ENCODE measurements around the gene ASS1. TPM values are rescaled to one million over a fixed set of nuclear protein-coding genes. Genes with fewer than 3 reads are reported as not detected.
A peak's percentile ranks its signal among the peaks of the same experiment; 100 is the strongest.
"Not testable (repeated sequence)": the region's sequence is repeated elsewhere in the genome, so short reads cannot be mapped to it uniquely, and the experiment has no call there.

Gene ASS1
- total RNA-seq = 10 to 100 TPM; 58.0 to 58.4 TPM

- ATAC-seq (replicated peaks in 1 of 2) = peak; percentile 86 to 89
- peaks cover 2 to 6% of the 10 kb centered on the region in 2 donors for H3K9me3 Mint-ChIP-seq
These were observed at the start of gene ASS1 for GRCh38 chr9:130444565-130445221. Gene ASS1 (plus strand): TSS chr9:130444961. CDS start chr9:130452229, 7,268 bp downstream.

DNA sequence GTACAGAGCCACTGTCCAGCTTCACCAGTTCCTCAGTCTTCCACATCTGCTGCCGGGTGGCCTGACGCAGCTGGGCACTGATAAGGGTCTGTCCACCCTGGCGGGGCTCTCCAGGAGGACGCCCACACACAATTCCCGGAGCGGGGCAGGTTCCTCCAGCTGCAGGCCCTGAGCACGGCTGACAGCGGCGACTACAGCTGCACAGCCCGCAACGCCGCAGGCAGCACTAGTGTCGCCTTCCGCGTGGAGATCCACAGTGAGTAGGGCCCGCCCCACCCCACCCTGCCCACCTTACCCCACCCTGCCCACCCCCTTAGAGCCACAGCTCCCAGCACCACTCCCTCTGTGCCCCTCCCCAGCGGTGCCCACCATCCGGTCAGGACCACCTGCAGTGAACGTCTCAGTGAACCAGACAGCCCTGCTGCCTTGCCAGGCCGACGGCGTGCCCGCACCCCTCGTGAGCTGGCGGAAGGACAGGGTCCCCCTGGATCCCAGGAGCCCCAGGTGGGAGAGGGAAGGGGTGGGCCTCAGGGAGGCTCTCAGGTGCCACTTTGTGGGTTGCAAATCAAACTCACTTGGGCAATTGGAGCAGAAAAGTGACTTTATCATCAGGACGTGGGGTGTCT is 48.8 kb upstream of the ASS1 start:
- ATAC-seq (replicated peaks in 1 of 2) (no peak), DNase-seq (no peak)
- Mint-ChIP-seq H3K27ac (no peak overlapping the region), H3K4me3 (no peak overlapping the region), H3K36me3 (ENCODE audit: insufficient read depth in 2 of 2) (no peaks in the 10 kb centered on the region), H3K4me1 (ENCODE audit: low read depth) (no peaks in the 10 kb centered on the region), H3K9me3 (no peaks in the 10 kb centered on the region), H3K27me3 (ENCODE audit: low read depth) (no peaks in the 10 kb centered on the region)

More at GRCh38 chr9:130444565-130445221, at the start of gene ASS1:
- Mint-ChIP-seq H3K27me3 (ENCODE audit: low read depth) (peaks cover 25% of the 10 kb centered on the region), H3K4me1 (ENCODE audit: low read depth) (peaks cover 35% of the 10 kb centered on the region), H3K36me3 (ENCODE audit: insufficient read depth in 2 of 2) (peaks cover 7 to 10% of the 10 kb centered on the region in 2 donors), H3K4me3 (peak within 1 kb of the TSS; percentile 79 to 86), H3K27ac (no peak within 1 kb of the TSS)
- peak; percentile 70 to 78 for DNase-seq

DNA sequence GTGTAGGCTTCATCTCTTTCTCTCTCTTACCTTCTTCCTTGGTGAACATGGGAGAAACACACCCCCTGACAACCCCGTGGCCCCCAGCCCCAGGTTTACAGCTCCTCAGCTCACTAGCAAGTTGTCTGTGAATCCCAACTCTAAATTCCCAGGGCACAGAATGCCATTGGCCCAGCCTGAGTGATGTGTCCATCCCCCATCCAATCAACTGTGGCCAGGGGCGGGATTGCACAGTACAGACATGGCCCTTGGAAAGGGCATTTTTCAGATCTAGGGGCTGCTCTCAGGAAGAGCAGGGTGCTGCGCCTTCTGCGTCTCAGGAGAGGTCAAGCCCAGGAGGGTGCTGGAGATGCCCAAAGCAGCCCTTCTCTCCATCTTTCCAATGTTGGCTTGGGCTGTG is 48.2 kb upstream of the ASS1 start:
- no peak for ATAC-seq (replicated peaks in 1 of 2)
- Mint-ChIP-seq H3K36me3 (ENCODE audit: insufficient read depth in 2 of 2) (no peaks in the 10 kb centered on the region), H3K27me3 (ENCODE audit: low read depth) (no peaks in the 10 kb centered on the region), H3K27ac (peak overlapping the region; percentile 13), H3K4me1 (ENCODE audit: low read depth) (no peaks in the 10 kb centered on the region), H3K9me3 (no peaks in the 10 kb centered on the region), H3K4me3 (no peak overlapping the region)
- DNase-seq = no peak

DNA sequence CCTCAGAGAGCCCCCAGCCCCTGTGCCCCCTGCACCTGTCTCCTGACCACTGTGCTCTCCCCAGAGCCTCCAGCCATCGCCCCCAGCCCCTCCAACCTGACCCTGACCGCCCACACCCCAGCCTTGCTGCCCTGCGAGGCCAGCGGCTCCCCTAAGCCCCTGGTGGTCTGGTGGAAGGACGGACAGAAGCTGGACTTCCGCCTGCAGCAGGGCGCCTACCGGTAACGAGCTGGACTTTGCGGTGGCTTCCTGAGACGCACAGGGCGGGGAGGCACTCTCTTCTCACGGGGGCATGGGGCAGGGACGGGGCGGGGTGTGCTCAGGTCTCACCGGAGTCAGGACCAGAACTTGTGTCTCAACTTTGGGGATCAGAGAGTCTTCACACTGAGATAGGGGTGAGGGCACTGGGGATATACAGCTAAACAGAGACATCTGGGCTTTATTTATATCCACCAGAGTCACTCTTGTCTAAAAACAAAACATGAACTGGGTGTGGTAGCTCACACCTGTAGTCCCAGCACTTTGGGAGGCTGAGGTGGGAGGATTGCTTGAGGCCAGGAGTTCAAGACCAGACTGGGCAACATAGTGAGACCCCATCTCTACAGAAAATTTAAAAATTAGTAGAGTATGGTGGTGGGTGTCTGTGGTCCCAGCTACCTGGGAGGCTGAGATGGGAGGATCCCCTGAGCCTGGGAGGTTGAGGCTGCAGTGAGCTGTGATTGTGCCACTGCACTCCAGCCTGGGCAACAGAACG is 46.1 kb upstream of the ASS1 start:
- no peak overlapping the region for H3K4me3 Mint-ChIP-seq
- no peaks in the 10 kb centered on the region for H3K36me3 Mint-ChIP-seq (ENCODE audit: insufficient read depth in 2 of 2)
- H3K27ac Mint-ChIP-seq = no peak overlapping the region
- no peaks in the 10 kb centered on the region for H3K4me1 Mint-ChIP-seq (ENCODE audit: low read depth)
- no peaks in the 10 kb centered on the region for H3K9me3 Mint-ChIP-seq
- ATAC-seq (replicated peaks in 1 of 2) = no peak
- no peak for DNase-seq
- H3K27me3 Mint-ChIP-seq (ENCODE audit: low read depth) = no peaks in the 10 kb centered on the region

- no peaks in the 10 kb centered on the region for H3K4me1 Mint-ChIP-seq (ENCODE audit: low read depth)
- H3K27ac Mint-ChIP-seq = no peak overlapping the region
- no peak overlapping the region for H3K4me3 Mint-ChIP-seq
- ATAC-seq (replicated peaks in 1 of 2) (no peak), DNase-seq (no peak)
- no peaks in the 10 kb centered on the region for H3K27me3 Mint-ChIP-seq (ENCODE audit: low read depth)
- H3K36me3 Mint-ChIP-seq (ENCODE audit: insufficient read depth in 2 of 2) = no peaks in the 10 kb centered on the region
- no peaks in the 10 kb centered on the region for H3K9me3 Mint-ChIP-seq
These were observed 45.0 kb upstream of the ASS1 start for GRCh38 chr9:130399768-130400167.

DNA sequence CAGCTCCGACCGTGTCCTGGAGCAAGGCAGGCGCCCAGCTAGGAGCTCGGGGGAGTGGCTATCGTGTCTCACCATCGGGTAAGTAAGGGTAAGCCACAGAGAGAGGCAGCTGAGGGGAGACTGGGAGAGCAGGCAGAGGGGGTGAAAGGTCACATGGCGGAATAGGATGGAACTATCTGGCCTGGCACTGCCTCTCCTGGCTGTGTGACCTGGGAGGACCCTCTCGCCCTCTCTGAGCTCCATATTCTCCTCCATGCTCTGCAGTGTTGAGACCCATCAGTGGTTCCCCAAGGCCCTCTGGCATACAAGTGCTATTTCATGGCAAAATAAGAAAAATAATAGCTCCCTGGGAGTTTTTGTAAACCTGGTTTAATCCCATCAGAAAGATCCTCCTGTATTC is 43.9 kb upstream of the ASS1 start:
- Mint-ChIP-seq H3K9me3 (no peaks in the 10 kb centered on the region), H3K4me3 (no peak overlapping the region)

DNA sequence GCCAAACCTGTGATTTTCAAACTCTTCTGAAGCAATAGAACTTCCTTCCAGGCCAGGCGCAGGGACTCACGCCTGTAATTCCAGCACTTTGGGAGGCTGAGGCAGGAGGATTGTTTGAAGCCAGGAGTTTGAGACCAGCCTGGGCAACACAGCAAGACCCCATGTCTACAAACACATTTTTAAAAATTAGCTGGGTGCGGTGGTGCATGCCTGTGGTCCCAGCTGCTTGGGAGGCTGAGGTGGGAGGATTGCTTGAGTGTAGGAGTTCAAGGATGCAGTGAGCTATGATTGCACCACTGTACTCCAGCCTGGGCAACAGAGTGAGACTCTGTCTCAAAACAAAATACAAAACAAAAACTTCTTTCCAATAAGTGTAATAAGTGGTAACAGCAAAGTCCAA is 43.0 kb upstream of the ASS1 start:
- DNase-seq; H3K27ac Mint-ChIP-seq; H3K36me3 Mint-ChIP-seq (ENCODE audit: insufficient read depth in 2 of 2); ATAC-seq (replicated peaks in 1 of 2); H3K4me3 Mint-ChIP-seq; H3K9me3 Mint-ChIP-seq; H3K4me1 Mint-ChIP-seq (ENCODE audit: low read depth); H3K27me3 Mint-ChIP-seq (ENCODE audit: low read depth): not testable (repeated sequence)

More for the DNA sequence above, 43.9 kb upstream of the ASS1 start:
- Mint-ChIP-seq H3K36me3 (ENCODE audit: insufficient read depth in 2 of 2) (no peaks in the 10 kb centered on the region), H3K27me3 (ENCODE audit: low read depth) (no peaks in the 10 kb centered on the region), H3K27ac (no peak overlapping the region), H3K4me1 (ENCODE audit: low read depth) (no peaks in the 10 kb centered on the region)
- ATAC-seq (replicated peaks in 1 of 2) (no peak), DNase-seq (no peak)

DNA sequence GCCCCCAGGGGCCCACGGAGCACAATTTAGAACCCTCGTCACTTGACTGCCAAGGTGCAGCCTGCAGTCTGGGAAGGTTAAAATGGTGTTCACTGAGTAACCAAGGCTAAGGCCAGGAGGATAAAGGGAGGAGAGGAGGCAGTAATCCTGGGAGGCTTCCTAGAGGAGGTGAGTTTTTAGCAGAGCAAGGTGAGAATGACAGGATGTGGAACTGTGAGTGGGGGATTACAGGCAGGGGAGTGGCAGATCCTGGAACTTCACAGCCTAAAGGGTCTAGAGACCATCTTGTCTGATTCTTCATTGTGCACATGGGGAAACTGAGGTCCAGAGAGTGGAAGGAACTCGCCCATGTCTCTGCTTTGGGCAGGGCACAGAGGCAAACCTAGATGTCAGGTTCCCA is 42.5 kb upstream of the ASS1 start:
- no peaks in the 10 kb centered on the region for H3K4me1 Mint-ChIP-seq (ENCODE audit: low read depth)
- DNase-seq = no peak
- no peaks in the 10 kb centered on the region for H3K9me3 Mint-ChIP-seq
- no peaks in the 10 kb centered on the region for H3K27me3 Mint-ChIP-seq (ENCODE audit: low read depth)
- no peak overlapping the region for H3K4me3 Mint-ChIP-seq
- H3K27ac Mint-ChIP-seq = no peak overlapping the region
- H3K36me3 Mint-ChIP-seq (ENCODE audit: insufficient read depth in 2 of 2) = no peaks in the 10 kb centered on the region
- no peak for ATAC-seq (replicated peaks in 1 of 2)

- Mint-ChIP-seq H3K27me3 (ENCODE audit: low read depth) (no peaks in the 10 kb centered on the region), H3K27ac (no peak overlapping the region), H3K4me3 (no peak overlapping the region), H3K4me1 (ENCODE audit: low read depth) (no peaks in the 10 kb centered on the region), H3K36me3 (ENCODE audit: insufficient read depth in 2 of 2) (no peaks in the 10 kb centered on the region), H3K9me3 (no peaks in the 10 kb centered on the region)
- no peak for DNase-seq
- no peak for ATAC-seq (replicated peaks in 1 of 2)
These were observed 41.9 kb upstream of the ASS1 start for GRCh38 chr9:130402645-130403440.

- no peaks in the 10 kb centered on the region for H3K4me1 Mint-ChIP-seq (ENCODE audit: low read depth)
- no peak for ATAC-seq (replicated peaks in 1 of 2)
- H3K27ac Mint-ChIP-seq = no peak overlapping the region
- H3K36me3 Mint-ChIP-seq (ENCODE audit: insufficient read depth in 2 of 2) = no peaks in the 10 kb centered on the region
- no peaks in the 10 kb centered on the region for H3K27me3 Mint-ChIP-seq (ENCODE audit: low read depth)
- DNase-seq = no peak
- H3K4me3 Mint-ChIP-seq = no peak overlapping the region
- H3K9me3 Mint-ChIP-seq = no peaks in the 10 kb centered on the region
These were observed 39.0 kb upstream of the ASS1 start for GRCh38 chr9:130405657-130406257.

DNA sequence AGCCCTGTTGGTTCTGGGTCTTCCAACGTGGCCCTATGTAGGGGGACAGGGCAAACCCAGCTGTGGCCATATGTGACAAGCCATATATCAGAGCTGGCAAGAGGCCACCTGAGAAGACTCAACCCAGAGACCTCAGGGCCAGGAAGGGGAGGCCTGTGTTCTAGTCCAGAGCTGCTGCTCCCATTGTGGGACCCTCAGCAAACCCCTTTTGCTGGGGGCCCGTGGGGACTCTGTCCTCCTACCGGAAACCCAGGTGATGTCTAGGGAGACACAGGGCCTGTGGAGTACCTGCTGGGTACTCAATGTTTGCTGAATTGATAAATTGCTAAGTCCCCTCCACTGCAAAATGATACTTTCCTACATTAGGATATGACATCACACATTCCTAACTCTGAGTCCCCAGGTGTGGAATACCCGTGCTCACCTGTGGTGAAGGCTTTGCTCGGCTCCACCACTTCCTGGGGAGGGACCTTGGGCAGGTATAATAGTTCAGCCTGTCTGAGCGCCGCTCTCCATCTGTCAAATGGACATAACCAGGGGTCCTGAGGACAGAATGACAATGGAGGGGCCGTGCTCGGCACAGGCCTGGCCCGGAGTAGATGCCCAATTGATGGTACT is 38.4 kb upstream of the ASS1 start:
- H3K4me3 Mint-ChIP-seq = no peak overlapping the region
- no peaks in the 10 kb centered on the region for H3K36me3 Mint-ChIP-seq (ENCODE audit: insufficient read depth in 2 of 2)
- no peaks in the 10 kb centered on the region for H3K27me3 Mint-ChIP-seq (ENCODE audit: low read depth)
- no peaks in the 10 kb centered on the region for H3K4me1 Mint-ChIP-seq (ENCODE audit: low read depth)
- no peak for ATAC-seq (replicated peaks in 1 of 2)
- no peak for DNase-seq
- H3K9me3 Mint-ChIP-seq = no peaks in the 10 kb centered on the region
- no peak overlapping the region for H3K27ac Mint-ChIP-seq

GRCh38 chr9:130407916-130408663 is 36.7 kb upstream of the ASS1 start:
- Mint-ChIP-seq H3K9me3 (no peaks in the 10 kb centered on the region), H3K4me3 (no peak overlapping the region), H3K36me3 (ENCODE audit: insufficient read depth in 2 of 2) (no peaks in the 10 kb centered on the region), H3K27ac (no peak overlapping the region), H3K4me1 (ENCODE audit: low read depth) (no peaks in the 10 kb centered on the region), H3K27me3 (ENCODE audit: low read depth) (no peaks in the 10 kb centered on the region)
- no peak for DNase-seq
- no peak for ATAC-seq (replicated peaks in 1 of 2)

Measured in activated T-cell treated with anti-CD3 and anti-CD28 coated beads, Interleukin-2, amount 50 U/mL, for 72 hours (primary cell).